Adipose tissue (tissue), 3 donors: ENCODE data around the gene RAB30. TPM values are rescaled to one million over a fixed set of nuclear protein-coding genes. Genes with fewer than 3 reads are reported as not detected.

ENCODE experiments used
- H3K27ac ChIP-seq: one replicate; pipeline ENCODE4 v1.5.1; 2013; ENCODE audit warnings: low read depth, low read length
- WGBS, 3 donors: extraction: QIAGEN DNeasy Blood & Tissue Kit; methylation state at CpG; one replicate each; pipeline ENCODE4 v1.1.7; 2013; 5-methylcytosine and 5-hydroxymethylcytosine counted together
- polyA plus RNA-seq, 3 donors: library from polyadenylated mRNA; stranded (reverse); fragments of 200-250 nt; gene quantifications; one replicate each; pipeline ENCODE4 v1.2.3, GENCODE V29; 2013
- donor health status: healthy with polysubstance abuse.
- donor health status: Bipolar disorder and iron deficiency.
- donor health status: healthy.

The RAB30 gene
- polyA plus RNA-seq, 3 donors, result 2.1 to 13.1 (median 7.5) TPM

- 83 to 98% (median 91%) methylated on average over 3 of the region's 3 CpGs for WGBS, 3 donors
- no peak overlapping the region for H3K27ac ChIP-seq
These were observed 135.4 kb downstream of the RAB30 start for GRCh38 chr11:82936261-82936660.

- H3K27ac ChIP-seq, result no peak overlapping the region
- 83 to 100% (median 90%) methylated on average over 1 of the region's 1 CpG for WGBS, 3 donors
These were observed 139.1 kb downstream of the RAB30 start for GRCh38 chr11:82932564-82932963.

- WGBS, 3 donors, result 72 to 82% (median 74%) methylated on average over 2 of the region's 2 CpGs
- H3K27ac ChIP-seq, result no peak overlapping the region
These were observed 141.0 kb downstream of the RAB30 start for GRCh38 chr11:82930734-82931133.

- WGBS, 3 donors, result 72 to 86% (median 77%) methylated on average over 3 of the region's 3 CpGs
- no peak overlapping the region for H3K27ac ChIP-seq
These were observed 141.5 kb downstream of the RAB30 start for GRCh38 chr11:82930229-82930628.

- WGBS, 3 donors, result 95 to 97% (median 95%) methylated on average over 6 to 10 of the region's 10 CpGs
- H3K27ac ChIP-seq, result no peak overlapping the region
These were observed 142.6 kb downstream of the RAB30 start for GRCh38 chr11:82929121-82929520.

- H3K27ac ChIP-seq, result no peak overlapping the region
These were observed 144.3 kb downstream of the RAB30 start for GRCh38 chr11:82927264-82927880.

GRCh38 chr11:82924522-82925224 is 147.0 kb downstream of the RAB30 start:
- 90 to 96% (median 92%) methylated on average over 5 of the region's 5 CpGs for WGBS, 3 donors
- H3K27ac ChIP-seq, result no peak overlapping the region

Other genes with a start within 250 kb of the RAB30 start
- 10 to 100 TPM; 18.0 to 54.3 (median 34.8) TPM for gene PRCP, start 171.5 kb downstream of the RAB30 start, polyA plus RNA-seq
- under 1 TPM; 0.34 to 0.39 (median 0.37) TPM for gene DDIAS, start 170.2 kb downstream of the RAB30 start, polyA plus RNA-seq
- 10 to 100 TPM; 18.4 to 33.7 (median 32.5) TPM for gene PCF11, start 85.2 kb upstream of the RAB30 start, polyA plus RNA-seq
- gene ANKRD42, start 121.8 kb upstream of the RAB30 start, polyA plus RNA-seq, result 1 to 10 TPM; 4.1 to 7.3 (median 4.9) TPM
- 10 to 100 TPM; 23.4 to 56.7 (median 27.8) TPM for gene CCDC90B, start 214.5 kb upstream of the RAB30 start, polyA plus RNA-seq